ENCODE results near the gene MADD.

MADD gene

GRCh38 chr11:47356998-47357329 is 87.0 kb downstream of the MADD start:
- DNase-seq (ENCODE audit: low read depth) = no peak

GRCh38 chr11:47357985-47358730 is 88.2 kb downstream of the MADD start:
- DNase-seq (ENCODE audit: low read depth) = no peak

- DNase-seq (ENCODE audit: low read depth) = no peak
Measured at GRCh38 chr11:47358731-47359051, 88.8 kb downstream of the MADD start.

- no peak for DNase-seq (ENCODE audit: low read depth)
Measured at GRCh38 chr11:47359162-47359561, 89.2 kb downstream of the MADD start.

GRCh38 chr11:47359586-47359985 is 89.7 kb downstream of the MADD start:
- no peak for DNase-seq (ENCODE audit: low read depth)

- no peak for DNase-seq (ENCODE audit: low read depth)
Measured at GRCh38 chr11:47360341-47360740, 90.4 kb downstream of the MADD start.

- DNase-seq (ENCODE audit: low read depth) = no peak
Measured at GRCh38 chr11:47361419-47361818, 91.5 kb downstream of the MADD start.

GRCh38 chr11:47366020-47366490 is 96.1 kb downstream of the MADD start:
- no peak for DNase-seq (ENCODE audit: low read depth)

- no peak for DNase-seq (ENCODE audit: low read depth)
Measured at GRCh38 chr11:47369676-47370075, 99.7 kb downstream of the MADD start.

- no peak for DNase-seq (ENCODE audit: low read depth)
Measured at GRCh38 chr11:47372422-47372821, 102.5 kb downstream of the MADD start.

- peak; percentile 36 for DNase-seq (ENCODE audit: low read depth)
Measured at GRCh38 chr11:47373876-47374719, 104.2 kb downstream of the MADD start.

GRCh38 chr11:47374720-47375019 is 104.7 kb downstream of the MADD start:
- no peak for DNase-seq (ENCODE audit: low read depth)

GRCh38 chr11:47375020-47375419 is 105.1 kb downstream of the MADD start:
- DNase-seq (ENCODE audit: low read depth) = no peak

GRCh38 chr11:47375546-47376085 is 105.7 kb downstream of the MADD start:
- no peak for DNase-seq (ENCODE audit: low read depth)

GRCh38 chr11:47376107-47376524 is 106.2 kb downstream of the MADD start:
- DNase-seq (ENCODE audit: low read depth) = no peak

GRCh38 chr11:47376525-47377371 is 106.8 kb downstream of the MADD start:
- no peak for DNase-seq (ENCODE audit: low read depth)

- no peak for DNase-seq (ENCODE audit: low read depth)
Measured at GRCh38 chr11:47377571-47378009, 107.7 kb downstream of the MADD start.

- no peak for DNase-seq (ENCODE audit: low read depth)
Measured at GRCh38 chr11:47378010-47378835, 108.3 kb downstream of the MADD start, which contains the start of gene SPI1. Gene SPI1 (minus strand): TSS chr11:47378547. CDS start chr11:47378353, 194 bp downstream.

GRCh38 chr11:47378836-47379170 is 108.9 kb downstream of the MADD start:
- DNase-seq (ENCODE audit: low read depth) = no peak

- DNase-seq (ENCODE audit: low read depth) = no peak
Measured at GRCh38 chr11:47379317-47379716, 109.4 kb downstream of the MADD start.

All from stromal cell of bone marrow (primary cell).